Stimulated activated CD4-positive, alpha-beta T cell treated with anti-CD3 and anti-CD28 coated beads, Interleukin-12 subunit alpha, Interleukin-12 subunit beta, amount 100 ng/mL, for 4 hours (primary cell): Measurements from ENCODE around the gene CASZ1.

ENCODE experiments used
- DNase-seq: peaks from one replicate; pipeline ENCODE4 v3.0.0-alpha.2; 2020

Gene CASZ1

GRCh38 chr1:10773851-10774614, 22.4 kb downstream of the CASZ1 start:
- no peak for DNase-seq

DNA sequence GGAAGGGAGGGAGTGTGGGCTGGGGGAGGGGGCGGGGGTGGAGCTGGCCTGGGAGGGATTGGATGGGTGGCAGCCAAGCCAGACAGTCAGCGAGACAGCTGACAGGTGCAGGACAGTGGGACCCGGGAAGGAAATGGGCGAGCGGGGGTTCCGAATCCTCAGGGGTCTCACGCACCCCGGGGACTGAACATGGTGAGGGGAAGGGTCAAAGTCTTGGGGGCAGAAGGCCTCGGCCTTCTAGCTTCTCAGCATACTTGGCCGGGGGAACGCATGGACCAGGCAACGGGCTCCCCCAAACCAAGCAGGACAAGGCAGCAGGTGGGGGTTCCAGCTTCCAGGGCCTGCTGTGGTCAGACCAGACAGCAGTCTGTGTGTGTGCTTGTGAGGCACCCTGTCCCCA, 23.1 kb downstream of the CASZ1 start:
- DNase-seq: no peak

DNA sequence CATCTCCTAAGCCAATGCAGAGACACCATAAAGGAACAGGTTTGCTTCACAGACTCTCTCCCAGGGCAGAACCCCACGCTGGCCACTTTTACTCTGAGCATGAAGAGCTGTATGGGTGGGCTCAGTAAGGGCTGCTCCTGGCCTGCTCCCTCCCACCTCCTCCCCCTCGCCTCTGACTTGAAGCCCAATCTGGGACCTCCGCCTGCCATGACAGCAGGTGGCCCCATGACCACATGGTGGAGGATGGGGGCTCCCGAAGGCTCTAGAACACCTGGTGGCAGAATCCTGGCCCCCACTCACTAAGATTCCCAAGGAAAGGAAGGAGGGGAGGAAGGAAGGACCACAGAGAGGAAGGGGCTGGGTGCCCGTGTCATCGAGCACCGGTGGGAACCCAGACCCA, 23.7 kb downstream of the CASZ1 start:
- DNase-seq: no peak

- DNase-seq: no peak
Observed at GRCh38 chr1:10771789-10772188, 24.7 kb downstream of the CASZ1 start.

DNA sequence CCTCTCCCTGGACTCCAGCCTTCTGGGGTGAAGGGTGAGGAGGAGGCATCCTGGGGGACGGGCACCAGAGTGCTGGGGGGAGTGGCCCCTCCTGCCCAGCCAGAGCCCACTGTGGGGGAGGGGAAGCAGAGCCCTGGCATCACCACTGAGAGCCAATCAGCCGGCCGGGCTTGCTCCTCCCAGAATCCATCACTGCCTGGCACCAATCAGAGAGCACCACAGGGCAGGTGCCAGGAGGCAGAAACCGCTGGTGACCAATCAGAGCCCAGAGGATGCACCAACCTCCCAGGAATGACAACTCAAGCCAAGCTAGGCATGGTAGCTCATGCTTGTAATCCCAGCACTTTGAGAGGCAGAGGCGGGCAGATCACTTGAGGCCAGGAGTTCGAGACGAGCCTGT, 27.9 kb downstream of the CASZ1 start:
- DNase-seq: no peak

DNA sequence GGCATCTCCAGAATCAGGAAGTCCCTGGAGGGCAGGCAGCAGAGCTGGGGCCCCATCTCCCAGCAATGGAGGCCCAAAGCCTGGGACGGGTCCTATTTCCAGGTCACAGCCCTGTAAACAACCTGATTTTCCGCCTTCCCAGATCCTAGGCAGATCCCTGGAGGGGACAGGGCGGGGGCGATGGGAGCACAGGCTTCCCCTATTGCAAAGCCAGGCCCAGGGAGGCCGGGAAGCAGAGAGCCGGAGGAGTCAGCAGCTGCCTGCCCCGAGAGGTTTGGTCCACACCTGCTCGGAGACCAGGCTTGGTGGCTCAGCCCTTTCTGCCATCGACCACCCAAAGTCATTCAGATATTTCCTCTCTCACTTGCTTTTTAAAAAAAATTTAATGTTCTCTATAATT, 29.2 kb downstream of the CASZ1 start:
- no peak for DNase-seq

DNA sequence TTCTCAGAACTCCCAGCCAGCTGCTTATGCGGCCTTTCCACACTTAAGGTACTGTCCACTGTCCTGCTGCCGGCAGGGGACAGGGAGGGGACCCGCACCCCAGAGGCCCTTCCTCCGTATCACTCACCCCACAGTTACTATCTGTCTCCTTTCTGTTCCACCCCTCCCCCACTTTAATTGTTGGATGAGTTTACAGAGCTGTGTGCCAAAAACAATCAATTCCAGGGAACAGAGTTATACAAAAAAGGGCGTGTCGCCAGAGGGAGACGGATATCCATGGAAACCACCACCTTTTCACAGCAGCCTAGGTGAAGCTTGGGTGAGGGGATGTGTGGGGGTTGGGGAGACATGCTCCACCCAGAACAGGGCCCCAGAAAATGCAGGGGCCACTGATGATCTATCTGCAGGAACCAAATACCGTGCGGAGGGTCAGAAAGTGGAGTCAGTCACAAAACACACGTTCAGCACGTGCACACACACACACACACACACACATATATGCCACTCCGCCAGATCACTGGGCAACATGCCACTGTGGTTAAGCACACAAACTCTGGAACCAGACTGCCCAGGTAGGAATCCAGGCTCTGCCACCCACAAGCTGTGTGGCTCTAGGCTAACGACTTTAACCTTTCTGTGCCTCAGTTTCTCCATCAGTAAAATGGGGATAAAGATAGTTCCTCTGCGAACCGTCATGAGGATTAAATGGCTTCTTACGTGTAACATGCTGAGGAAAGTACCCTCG, 30.5 kb downstream of the CASZ1 start:
- DNase-seq: no peak

GRCh38 chr1:10765304-10765703, 31.1 kb downstream of the CASZ1 start:
- DNase-seq: no peak

DNA sequence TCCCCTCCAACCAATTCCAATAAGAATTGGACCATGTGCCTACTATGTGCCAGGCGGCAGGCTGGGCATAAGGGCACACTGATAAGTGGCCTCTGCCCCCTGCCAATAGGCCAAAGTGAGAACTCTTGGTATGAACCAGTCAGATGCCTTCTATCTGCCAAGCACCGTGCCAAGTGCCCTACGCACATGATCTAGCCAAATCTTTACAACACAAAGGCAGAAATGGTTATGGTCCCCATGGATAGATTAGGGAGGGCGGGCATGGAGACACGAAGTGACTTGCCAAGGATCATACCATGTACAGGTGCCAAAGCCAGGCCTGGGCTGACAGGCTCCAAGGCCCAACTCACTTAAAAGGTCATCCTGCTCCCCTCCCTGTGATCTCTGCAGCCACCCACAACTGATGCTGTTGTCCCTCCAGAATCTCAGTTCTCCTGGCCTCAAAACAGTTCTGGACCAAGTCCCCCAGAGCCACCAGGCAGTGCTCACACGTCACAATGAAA, 32.1 kb downstream of the CASZ1 start:
- no peak for DNase-seq

- DNase-seq: no peak
Observed at GRCh38 chr1:10762875-10763274, 33.6 kb downstream of the CASZ1 start.

DNA sequence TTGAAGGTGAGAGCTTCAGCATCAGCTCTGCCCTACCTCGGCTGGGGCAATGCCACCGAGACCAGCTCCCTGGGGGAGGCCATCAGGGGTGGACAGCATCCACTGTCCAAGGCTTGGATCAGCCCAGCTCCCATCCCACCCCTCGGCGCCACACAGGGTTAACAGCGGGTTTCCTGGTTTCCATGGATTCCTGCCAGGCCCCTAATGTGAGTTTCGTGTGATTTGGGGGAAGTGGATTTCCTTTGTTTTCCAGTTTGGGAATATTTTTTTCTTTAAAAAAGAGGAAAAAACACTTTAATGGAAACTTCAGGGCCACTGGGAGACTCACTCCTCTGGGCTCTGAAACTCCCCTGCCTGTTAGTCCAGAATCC, 34.3 kb downstream of the CASZ1 start:
- DNase-seq: no peak

- DNase-seq: no peak
Observed at GRCh38 chr1:10761503-10762152, 34.8 kb downstream of the CASZ1 start.

- DNase-seq: no peak
Observed at GRCh38 chr1:10760566-10761502, 35.6 kb downstream of the CASZ1 start.

- no peak for DNase-seq
Observed at GRCh38 chr1:10759413-10760200, 36.8 kb downstream of the CASZ1 start.

DNA sequence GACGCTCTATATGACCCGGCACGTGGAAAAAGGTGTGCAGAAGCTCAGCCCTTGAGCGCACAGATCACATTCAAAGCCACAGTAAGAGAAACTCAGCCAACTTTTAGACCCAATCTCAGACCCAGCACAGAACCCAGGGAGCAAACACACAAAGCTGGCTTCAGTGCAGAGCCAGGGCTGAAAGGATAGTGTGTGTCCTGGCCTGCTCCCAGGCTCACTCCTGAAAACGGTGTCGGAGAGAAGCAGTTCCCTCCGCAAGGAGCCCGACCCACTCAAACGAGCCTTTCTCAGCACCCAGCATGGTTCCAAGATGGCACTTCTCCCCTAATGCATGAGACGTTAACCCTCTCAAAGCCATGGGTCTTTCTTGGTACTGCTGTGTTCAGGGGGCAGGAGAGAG, 39.6 kb downstream of the CASZ1 start:
- DNase-seq: no peak

DNA sequence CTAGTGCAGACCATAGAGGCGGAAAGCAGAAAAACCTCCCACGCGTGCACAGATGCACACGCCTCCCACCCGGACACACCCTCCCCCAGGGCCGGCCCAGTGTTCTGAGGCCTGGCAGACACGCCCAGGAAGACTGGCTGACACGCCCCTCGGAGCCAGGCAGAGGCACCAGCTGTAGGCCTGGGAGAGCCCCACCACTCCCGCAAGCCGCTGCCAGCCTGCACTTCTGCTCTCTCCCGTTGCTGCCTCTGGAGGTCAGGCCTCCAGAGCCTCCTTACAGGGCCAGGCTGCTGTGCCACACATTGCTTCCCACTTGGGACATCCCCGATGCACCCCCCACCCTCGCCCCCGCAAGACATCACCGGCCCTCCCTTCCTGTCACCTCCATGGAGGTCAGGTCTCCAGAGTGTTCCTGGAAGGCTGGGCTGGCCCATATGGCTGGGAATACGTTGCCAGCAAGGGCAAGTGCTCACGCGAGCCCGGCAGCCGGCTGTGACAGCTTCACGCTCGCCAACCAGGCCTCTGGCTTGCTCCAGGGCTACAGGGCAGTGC, 40.4 kb downstream of the CASZ1 start:
- DNase-seq: peak; percentile 38

- DNase-seq: no peak
Observed at GRCh38 chr1:10754568-10755329, 41.7 kb downstream of the CASZ1 start.

- DNase-seq: no peak
Observed at GRCh38 chr1:10753299-10753698, 43.1 kb downstream of the CASZ1 start.

DNA sequence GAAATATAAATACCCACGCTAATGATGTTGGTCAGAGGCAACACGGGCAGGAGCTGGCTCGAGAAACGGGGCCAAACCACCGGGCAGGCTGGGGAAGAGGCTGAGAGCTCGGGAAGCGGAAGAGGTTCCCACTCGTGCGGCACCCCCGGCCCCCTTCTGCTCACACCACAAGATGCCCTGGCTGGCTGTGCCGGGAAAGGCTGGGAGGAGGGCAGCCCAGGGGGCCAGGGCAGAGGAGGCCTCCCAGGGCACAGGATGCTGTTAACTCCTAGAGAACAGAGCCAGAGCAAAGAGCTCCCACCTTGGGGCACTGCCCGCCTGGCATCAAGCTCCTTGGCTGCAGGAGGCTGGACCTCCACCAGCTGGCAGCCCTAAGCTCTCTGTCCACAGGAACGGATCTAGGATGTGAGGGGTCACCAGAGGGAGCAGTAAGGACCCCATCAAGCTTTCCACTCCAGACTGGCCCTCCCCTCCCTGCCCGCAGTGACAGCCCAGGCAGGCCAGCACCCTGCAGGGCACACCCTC, 44.8 kb downstream of the CASZ1 start:
- no peak for DNase-seq

DNA sequence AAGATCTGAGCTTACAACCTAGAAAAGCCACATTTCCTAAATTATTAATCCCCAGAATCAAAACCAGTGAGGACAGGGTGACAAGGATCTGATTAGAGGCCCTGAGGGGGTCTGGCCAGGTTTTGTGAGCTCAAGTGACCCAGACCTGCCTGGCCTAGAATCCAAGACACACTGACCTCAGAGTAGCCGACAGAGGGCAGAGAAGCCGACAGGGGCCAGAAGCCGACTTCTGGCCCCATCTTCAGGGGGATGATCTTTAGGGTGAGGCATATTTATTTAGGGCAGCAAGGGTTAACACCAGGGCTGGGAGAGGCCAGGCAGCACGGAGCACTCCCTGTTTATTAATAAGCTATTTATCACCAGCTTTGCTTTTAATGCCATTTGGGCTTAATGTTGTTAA, 45.3 kb downstream of the CASZ1 start:
- no peak for DNase-seq
